H1 (cell line): ENCODE data around the gene ARHGAP28. TPM values are rescaled to one million over a fixed set of nuclear protein-coding genes. Genes with fewer than 3 reads are reported as not detected.

Source experiments
- CTCF ChIA-PET: fragments of 300-600 bp; sonication (Branson Sonifier 250); formaldehyde crosslinking; loops from one replicate; lab custom pipeline; 2021; ENCODE audit not compliant: partially characterized antibody; lab: Charles Lee
- POLR2A ChIA-PET: fragments of 300-600 bp; sonication (Branson Sonifier 250); formaldehyde crosslinking; loops from one replicate; lab custom pipeline; 2021; ENCODE audit warnings: inconsistent platforms; ENCODE audit not compliant: partially characterized antibody; lab: Charles Lee
- DNase-seq, 2 experiments: peaks; one replicate each; pipeline versions ENCODE4 v3.0.0 to v3.0.0-alpha.2; 2010 to 2022; ENCODE audit warnings: low spot score in 2 of 2, low read depth in 1 of 2, mixed read lengths in 1 of 2
- FAIRE-seq: peaks from 2 replicates; lab custom pipeline; 2011; peaks lifted over from hg19 to GRCh38; lab: Jason Lieb, UNC
- H2AFZ ChIP-seq: 2 replicates; pipeline ENCODE4 v1.8.1; 2012; ENCODE audit warnings: low read length, inconsistent platforms
- H2AK5ac ChIP-seq: 2 replicates; pipeline ENCODE4 v1.6.1; 2013; ENCODE audit warnings: low read depth, low read length
- H2BK120ac ChIP-seq: replicated peaks from 2 replicates; pipeline ENCODE3; 2013; ENCODE audit warnings: low read depth, low read length, inconsistent platforms
- H2BK12ac ChIP-seq: 2 replicates; pipeline ENCODE4 v1.6.1; 2013; ENCODE audit warnings: low read depth, low read length
- H2BK15ac ChIP-seq: 2 replicates; pipeline ENCODE4 v1.6.1; 2013; ENCODE audit warnings: low read length
- H2BK20ac ChIP-seq: 2 replicates; pipeline ENCODE4 v1.6.1; 2013; ENCODE audit warnings: low read length
- H2BK5ac ChIP-seq: 2 replicates; pipeline ENCODE4 v1.6.1; 2013; ENCODE audit warnings: low read depth, low read length
- H3K14ac ChIP-seq: 2 replicates; pipeline ENCODE4 v1.6.1; 2013; ENCODE audit warnings: inconsistent platforms; ENCODE audit not compliant: insufficient read length
- H3K18ac ChIP-seq: 2 replicates; pipeline ENCODE4 v1.6.1; 2013; ENCODE audit warnings: low read length; ENCODE audit errors: extremely low read depth
- H3K23ac ChIP-seq: 2 replicates; pipeline ENCODE4 v1.6.1; 2013; ENCODE audit warnings: inconsistent platforms; ENCODE audit not compliant: insufficient read length
- H3K23me2 ChIP-seq: 2 replicates; pipeline ENCODE4 v1.6.1; 2013; ENCODE audit warnings: low read depth, low read length
- H3K27ac ChIP-seq: 2 replicates; pipeline ENCODE4 v1.6.1; 2011; ENCODE audit warnings: low read depth, low read length, inconsistent platforms
- H3K27me3 ChIP-seq, 4 experiments: replicated peaks in 1 of 4; 1 replicate in 1 of 4; 2 replicates in 3 of 4; pipeline versions ENCODE4 v1.6.1 to v1.8.1; 2011 to 2013; ENCODE audit warnings: low read length in 3 of 4, mild to moderate bottlenecking in 3 of 4, inconsistent platforms in 2 of 4, mixed read lengths in 2 of 4, moderate library complexity in 1 of 4; ENCODE audit not compliant: control insufficient read depth in 3 of 4, insufficient read depth in 3 of 4; ENCODE audit errors: extremely low read depth in 1 of 4
- H3K36me3 ChIP-seq, 4 experiments: 2 replicates each; pipeline versions ENCODE4 v1.6.1 to v1.8.1; 2011 to 2013; ENCODE audit warnings: mild to moderate bottlenecking in 4 of 4, low read length in 3 of 4, moderate library complexity in 2 of 4, control low read depth in 1 of 4, inconsistent platforms in 1 of 4; ENCODE audit not compliant: insufficient read depth in 4 of 4, control insufficient read depth in 2 of 4
- H3K4ac ChIP-seq: replicated peaks from 2 replicates; pipeline ENCODE3; 2013; ENCODE audit warnings: low read length, low read depth, mixed read lengths, inconsistent platforms; ENCODE audit not compliant: insufficient read length
- H3K4me1 ChIP-seq, 4 experiments: replicated peaks in 1 of 4; 1 replicate in 1 of 4; 2 replicates in 3 of 4; pipeline versions ENCODE4 v1.6.1 to v1.8.1; 2011 to 2013; ENCODE audit warnings: low read length in 3 of 4, inconsistent platforms in 2 of 4, mixed read lengths in 1 of 4; ENCODE audit not compliant: insufficient read depth in 4 of 4, control insufficient read depth in 3 of 4
- H3K4me2 ChIP-seq, 2 experiments: 2 replicates each; pipeline versions ENCODE4 v1.6.1 to v1.8.1; 2011 to 2013; ENCODE audit warnings: low read depth in 2 of 2, low read length in 2 of 2, control low read depth in 1 of 2, inconsistent platforms in 1 of 2, mild to moderate bottlenecking in 1 of 2; ENCODE audit not compliant: insufficient read depth in 1 of 2
- H3K4me3 ChIP-seq, 4 experiments: fragments of 200-600, 300-600 bp in 1 of 4; sonication (generic), shearing (Covaris generic), sonication (Bioruptor Twin) in 1 of 4; 2 replicates each; pipeline versions ENCODE4 v1.5.1 to v1.8.1; 2011 to 2016; ENCODE audit warnings: low read length in 4 of 4, low read depth in 3 of 4, control low read depth in 2 of 4, inconsistent platforms in 2 of 4, mild to moderate bottlenecking in 2 of 4, mixed read lengths in 1 of 4, moderate library complexity in 1 of 4; ENCODE audit not compliant: insufficient read depth in 2 of 4; ENCODE audit errors: extremely low read depth in 1 of 4
- H3K56ac ChIP-seq: replicated peaks from 2 replicates; pipeline ENCODE3; 2013; ENCODE audit warnings: low read depth, mild to moderate bottlenecking, mixed read lengths, low read length, inconsistent platforms; ENCODE audit not compliant: insufficient read length
- H3K79me1 ChIP-seq: 2 replicates; pipeline ENCODE4 v1.6.1; 2013; ENCODE audit warnings: low read depth, low read length, control low read depth
- H3K79me2 ChIP-seq, 2 experiments: 2 replicates each; pipeline versions ENCODE4 v1.6.1 to v1.8.1; 2012 to 2013; ENCODE audit warnings: low read length in 2 of 2, mild to moderate bottlenecking in 2 of 2, inconsistent platforms in 1 of 2; ENCODE audit not compliant: insufficient read depth in 2 of 2, control insufficient read depth in 1 of 2
- H3K9ac ChIP-seq, 4 experiments: replicated peaks in 1 of 4; 1 replicate in 1 of 4; 2 replicates in 3 of 4; pipeline versions ENCODE4 v1.6.1 to v1.8.1; 2011 to 2013; ENCODE audit warnings: low read depth in 3 of 4, low read length in 3 of 4, control low read depth in 2 of 4, mild to moderate bottlenecking in 2 of 4, moderate library complexity in 2 of 4, inconsistent platforms in 1 of 4; ENCODE audit errors: extremely low read depth in 1 of 4
- H3K9me3 ChIP-seq, 2 experiments: 2 replicates each; pipeline versions ENCODE4 v1.6.1 to v1.8.1; 2012 to 2013; ENCODE audit warnings: mild to moderate bottlenecking in 2 of 2, moderate library complexity in 2 of 2, control low read depth in 1 of 2, inconsistent platforms in 1 of 2, low read depth in 1 of 2, low read length in 1 of 2, mixed read lengths in 1 of 2; ENCODE audit not compliant: insufficient read depth in 2 of 2
- H4K20me1 ChIP-seq, 2 experiments: replicated peaks in 1 of 2; 2 replicates each; pipeline versions ENCODE3 to v1.8.1; 2011 to 2013; ENCODE audit warnings: inconsistent platforms in 2 of 2, low read length in 2 of 2, mild to moderate bottlenecking in 1 of 2; ENCODE audit not compliant: insufficient read depth in 2 of 2, control insufficient read depth in 1 of 2
- H4K5ac ChIP-seq: 2 replicates; pipeline ENCODE4 v1.6.1; 2013; ENCODE audit warnings: low read length, low read depth, mixed read lengths, inconsistent platforms; ENCODE audit not compliant: insufficient read length
- H4K8ac ChIP-seq: 2 replicates; pipeline ENCODE4 v1.8.0; 2013; ENCODE audit warnings: mild to moderate bottlenecking, moderate library complexity, low read length, inconsistent platforms; ENCODE audit not compliant: insufficient read depth; ENCODE audit errors: extremely low read depth
- H4K91ac ChIP-seq: replicated peaks from 2 replicates; pipeline ENCODE3; 2013; ENCODE audit warnings: low read length, mixed read lengths, inconsistent platforms; ENCODE audit not compliant: insufficient read length
- BACH1 ChIP-seq: IDR thresholded peaks from 2 replicates; pipeline ENCODE4 v1.6.1; 2012; ENCODE audit warnings: low read length, improper control_type of control experiment
- BRCA1 ChIP-seq: IDR thresholded peaks from 2 replicates; pipeline ENCODE4 v1.6.1; 2012; ENCODE audit warnings: low read depth, low read length, improper control_type of control experiment
- CTCF ChIP-seq, 3 experiments: IDR thresholded peaks; 1 replicate in 2 of 3; 2 replicates in 1 of 3; pipeline versions ENCODE4 v1.5.1 to v1.6.1; 2011; ENCODE audit warnings: low read length in 3 of 3, mild to moderate bottlenecking in 3 of 3, inconsistent platforms in 2 of 3, low read depth in 1 of 3, moderate library complexity in 1 of 3; ENCODE audit not compliant: insufficient read depth in 1 of 3; ENCODE audit errors: control extremely low read depth in 1 of 3
- KDM1A ChIP-seq: fragments of 200-600, 300-600 bp; sonication (generic); IDR thresholded peaks from 2 replicates; pipeline ENCODE4 v1.7.1; 2016; ENCODE audit warnings: mild to moderate bottlenecking, low read length, borderline replicate concordance
- NRF1 ChIP-seq: IDR thresholded peaks from 2 replicates; pipeline ENCODE4 v1.6.1; 2011; ENCODE audit warnings: mild to moderate bottlenecking, low read depth, low read length, improper control_type of control experiment
- RXRA ChIP-seq: IDR thresholded peaks from 2 replicates; pipeline ENCODE4 v1.6.1; 2011; ENCODE audit warnings: low read depth, mild to moderate bottlenecking, low read length, moderate library complexity; ENCODE audit not compliant: insufficient read depth
- SIX5 ChIP-seq: IDR thresholded peaks from 2 replicates; pipeline ENCODE4 v1.6.1; 2011; ENCODE audit warnings: mild to moderate bottlenecking, low read depth, low read length
- SP2 ChIP-seq: IDR thresholded peaks from 2 replicates; pipeline ENCODE4 v1.6.1; 2012; ENCODE audit warnings: mild to moderate bottlenecking, low read length, inconsistent platforms
- TEAD4 ChIP-seq: IDR thresholded peaks from 2 replicates; pipeline ENCODE4 v1.6.1; 2012; ENCODE audit warnings: low read depth, low read length, inconsistent platforms, mixed read lengths
- USF2 ChIP-seq: IDR thresholded peaks from 2 replicates; pipeline ENCODE4 v1.6.1; 2011; ENCODE audit warnings: low read length, improper control_type of control experiment
- polyA plus RNA-seq, 7 experiments: library from polyadenylated mRNA; depleted of rRNA in 3 of 7; stranded (reverse) in 5 of 7; unstranded in 2 of 7; fragments of >200 nt in 5 of 7; fragments of 200-250 nt in 2 of 7; gene quantifications; 1 replicate in 5 of 7; 2 replicates in 1 of 7; 4 replicates in 1 of 7; pipeline versions ENCODE4 v1.2.1 to v1.2.3, GENCODE V29; 2011 to 2013; ENCODE audit warnings: missing spikeins in 2 of 7, mixed read lengths in 2 of 7
- total RNA-seq: library from RNA; stranded (reverse); fragmentation: NEBNext Ultra II Directional; extraction: Animal tissue kit (Norgen Biotek cat#: 25700); gene quantifications from 2 replicates; pipeline ENCODE4 v1.2.1, GENCODE V29; 2021

Gene ARHGAP28
- total and polyA plus RNA-seq, 2 of the 8 experiments (the other 6 are each of a cell fraction or from before 2014, with no cell fraction given), result 2.9 to 14.4 TPM

- Histone ChIP-seq H3K56ac (no peak overlapping the region), H3K79me2 (no peaks in the 10 kb centered on the region), H3K23ac (no peak overlapping the region), H3K23me2 (no peaks in the 10 kb centered on the region), H4K91ac (no peak overlapping the region), H2BK15ac (no peak overlapping the region), H3K4me2 (no peak overlapping the region), H3K9me3 (no peaks in the 10 kb centered on the region), H2AFZ (no peak overlapping the region), H3K4me1 (no peaks in the 10 kb centered on the region; a peak in 2 of 7 replicates), H3K4me3 (no peak overlapping the region), H3K4ac (no peak overlapping the region), H3K79me1 (no peaks in the 10 kb centered on the region), H3K14ac (no peak overlapping the region), H2BK20ac (no peak overlapping the region), H2BK12ac (no peak overlapping the region), H3K9ac (no peak overlapping the region), H4K8ac (no peak overlapping the region), H3K27ac (no peak overlapping the region), H4K5ac (no peak overlapping the region), H2BK120ac (no peak overlapping the region), H2AK5ac (no peak overlapping the region), H4K20me1 (no peaks in the 10 kb centered on the region), H2BK5ac (no peak overlapping the region), H3K36me3 (no peaks in the 10 kb centered on the region), H3K27me3 (no peaks in the 10 kb centered on the region), H3K18ac (no peak overlapping the region)
- POLR2A ChIA-PET, result interaction anchor here (1.5 kb wide), 1 partner anchor 9 kb away, joined by 4 read pairs; no protein-coding TSS in a partner anchor
- FAIRE-seq (no peak), DNase-seq (no peak)
- TF ChIP-seq NRF1 (no peak), RXRA (no peak), BACH1 (no peak), USF2 (no peak), KDM1A (no peak), CTCF (IDR thresholded peaks at IDR 0.05; ENCODE audit: control extremely low read depth in 1 of 3, insufficient read depth in 1 of 3, low read depth in 1 of 3, low read length in 3 of 3) (no peak), TEAD4 (no peak), SP2 (no peak), SIX5 (no peak), BRCA1 (no peak)
- CTCF ChIA-PET, result no interaction called here
Observed at GRCh38 chr18:6810191-6810590, 80.7 kb downstream of the ARHGAP28 start.
